ENCODE results near the gene LLGL2.

GRCh38 chr17:75514919-75515495, 10.5 kb upstream of the LLGL2 start:
- TF ChIP-seq CTCF (IDR thresholded peaks at IDR 0.05; ENCODE audit: low read depth, low read length) (no peak), POLR2A (IDR thresholded peaks at IDR 0.05; ENCODE audit: extremely low read depth, insufficient read length) (no peak), MYC (IDR thresholded peaks at IDR 0.05; ENCODE audit: low read depth, low read length) (no peak), MAX (IDR thresholded peaks at IDR 0.05; ENCODE audit: low read depth, low read length) (no peak)

All from NB4 (cell line).